Left kidney (tissue), 8 donors: ENCODE data around the gene TENT4A. TPM values are rescaled to one million over a fixed set of nuclear protein-coding genes. Genes with fewer than 3 reads are reported as not detected.
"Not testable (repeated sequence)": the region's sequence is repeated elsewhere in the genome, so short reads cannot be mapped to it uniquely, and the experiment has no call there.

Experiments used
- DNase-seq: peaks from one replicate; pipeline ENCODE4 v3.0.0-alpha.2; 2013
- long read RNA-seq, 8 donors: transcript quantifications; one replicate each; lab custom pipeline, GENCODE V29; 2026
- polyA plus RNA-seq: library from polyadenylated mRNA; unstranded; fragments of 120-200 nt; gene quantifications from one replicate; pipeline ENCODE4 v1.2.1, GENCODE V29; 2013; ENCODE audit not compliant: insufficient read length

The TENT4A gene
- 35.6 TPM for polyA plus RNA-seq
- long read RNA-seq, donor 1, full-length matches to known transcripts = 2 of 2 reads
- long read RNA-seq, donor 1, partial matches to known transcripts = 0 of 2 reads
- long read RNA-seq, donor 1, other reads (novel, unspliced or antisense) = 0 of 2 reads
- long read RNA-seq, donor 2, full-length matches to known transcripts = 1 of 1 reads
- long read RNA-seq, donor 2, partial matches to known transcripts = 0 of 1 reads
- long read RNA-seq, donor 2, other reads (novel, unspliced or antisense) = 0 of 1 reads
- long read RNA-seq, donor 3, full-length matches to known transcripts = 3 of 21 reads
- long read RNA-seq, donor 3, partial matches to known transcripts = 18 of 21 reads
- long read RNA-seq, donor 3, other reads (novel, unspliced or antisense) = 0 of 21 reads
- long read RNA-seq, donor 4 = 0 reads
- long read RNA-seq, donor 5, full-length matches to known transcripts = 2 of 2 reads
- long read RNA-seq, donor 5, partial matches to known transcripts = 0 of 2 reads
- long read RNA-seq, donor 5, other reads (novel, unspliced or antisense) = 0 of 2 reads
- long read RNA-seq, donor 6 = 0 reads
- long read RNA-seq, donor 7, full-length matches to known transcripts = 2 of 16 reads
- long read RNA-seq, donor 7, partial matches to known transcripts = 14 of 16 reads
- long read RNA-seq, donor 7, other reads (novel, unspliced or antisense) = 0 of 16 reads
- long read RNA-seq, donor 8, full-length matches to known transcripts = 1 of 1 reads
- long read RNA-seq, donor 8, partial matches to known transcripts = 0 of 1 reads
- long read RNA-seq, donor 8, other reads (novel, unspliced or antisense) = 0 of 1 reads

DNA sequence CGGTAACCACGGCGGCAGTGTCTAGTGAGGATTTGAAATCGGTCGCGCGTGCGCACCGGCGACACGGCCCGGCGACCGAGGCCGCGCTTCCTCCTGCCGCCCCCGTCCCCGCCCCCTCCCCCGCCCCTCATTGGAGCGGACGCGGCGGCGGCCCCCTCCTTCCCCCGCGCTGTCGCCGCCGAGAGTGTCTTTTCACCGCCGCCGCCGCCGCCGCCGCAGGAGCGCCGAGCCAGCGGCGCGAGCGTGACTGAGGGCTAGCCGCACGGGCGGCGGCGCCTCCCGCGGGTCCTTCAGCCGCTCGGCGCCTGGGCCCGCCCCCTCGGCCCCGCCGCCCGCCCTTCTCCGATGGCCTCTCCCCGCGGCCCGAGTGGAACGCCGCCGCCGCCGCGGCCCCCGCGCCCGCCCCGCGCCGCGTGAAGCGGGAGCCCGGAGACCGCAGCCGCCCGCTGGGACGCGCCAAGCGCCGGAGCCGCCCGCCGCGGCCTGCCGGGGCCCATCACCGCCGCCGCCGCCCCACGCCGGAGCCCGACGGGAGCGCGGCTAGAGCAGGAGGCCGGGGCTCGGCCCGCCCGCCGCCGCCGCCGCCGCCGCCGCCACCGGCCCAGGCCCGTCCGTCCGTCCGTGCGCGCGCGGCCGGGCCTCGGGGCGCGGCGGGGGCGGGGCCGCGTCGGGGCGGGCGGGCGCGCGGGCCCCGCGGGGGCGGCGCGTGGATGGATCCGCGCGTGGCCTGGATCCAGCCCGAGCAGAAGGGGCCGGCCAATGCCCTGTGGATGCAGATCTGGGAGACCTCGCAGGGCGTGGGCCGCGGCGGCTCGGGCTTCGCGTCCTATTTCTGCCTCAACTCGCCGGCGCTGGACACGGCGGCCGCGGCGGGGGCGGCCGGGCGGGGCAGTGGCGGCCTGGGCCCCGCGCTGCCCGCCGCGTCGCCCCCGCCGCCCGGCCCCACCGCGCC, at the start of gene TENT4A:
Gene TENT4A, plus strand, starts transcription at position 159 of the 952 bp plus-strand sequence. Its CDS starts 552 bp downstream, at position 711.
- DNase-seq = no peak

DNA sequence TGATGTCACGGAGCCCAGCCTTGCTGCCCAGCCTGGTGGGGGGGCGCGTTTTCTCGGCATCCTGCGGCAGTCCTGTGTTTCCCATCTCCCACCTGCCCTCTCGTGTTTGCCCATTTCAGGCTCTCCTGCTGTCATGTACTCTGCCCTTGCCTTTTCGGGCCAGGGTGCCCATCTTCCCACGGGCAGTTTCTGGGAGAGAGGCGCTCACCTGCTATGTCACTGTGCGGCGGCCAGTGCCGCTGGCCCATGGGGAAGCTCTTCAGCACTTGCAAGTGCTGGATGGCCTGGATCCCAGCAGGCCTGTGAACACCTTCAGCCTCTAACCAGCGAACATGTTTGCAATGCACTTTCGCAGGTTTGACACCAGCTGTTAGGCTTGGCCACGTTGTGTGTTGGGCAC, 46.5 kb upstream of the TENT4A start:
- no peak for DNase-seq

DNA sequence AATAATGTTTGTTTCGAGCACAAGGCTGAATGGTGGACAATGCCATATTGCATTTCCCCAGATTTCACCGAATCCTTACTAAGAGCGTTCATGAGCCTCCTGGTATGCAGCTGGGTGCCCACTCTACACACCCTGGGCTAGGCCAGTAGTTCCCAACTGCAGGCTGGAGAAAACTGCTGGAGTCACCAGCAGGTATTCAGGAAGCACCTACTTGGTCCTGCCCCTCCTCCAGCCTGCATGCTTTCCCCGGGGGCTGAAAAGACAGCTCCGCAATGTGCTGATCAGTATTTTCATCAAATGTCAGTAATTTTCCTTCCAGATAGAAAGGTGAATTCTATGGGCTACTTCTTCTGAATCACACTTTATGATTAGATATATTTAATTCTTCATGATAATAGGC, 45.6 kb upstream of the TENT4A start:
- DNase-seq = no peak

DNA sequence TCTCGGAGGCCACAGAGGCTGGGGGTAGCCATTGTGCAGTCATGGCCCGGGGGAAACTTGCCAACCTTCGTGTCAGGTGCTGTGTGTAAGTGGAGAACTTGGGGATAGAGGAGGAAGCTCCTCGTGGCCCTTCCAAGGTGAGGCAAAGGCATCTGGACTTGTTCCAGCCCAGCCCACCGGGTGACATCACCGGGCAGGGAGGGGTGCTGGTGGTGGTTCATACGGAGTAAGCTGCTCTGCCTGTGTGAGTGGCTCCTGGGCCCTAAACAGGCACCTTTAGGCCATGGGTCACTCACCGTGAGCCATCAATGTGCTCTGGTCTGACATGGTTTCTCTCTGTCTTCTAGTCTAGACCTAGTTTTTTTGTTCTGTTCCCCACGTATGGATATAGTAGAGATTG, 44.5 kb upstream of the TENT4A start:
- DNase-seq = not testable (repeated sequence)

DNA sequence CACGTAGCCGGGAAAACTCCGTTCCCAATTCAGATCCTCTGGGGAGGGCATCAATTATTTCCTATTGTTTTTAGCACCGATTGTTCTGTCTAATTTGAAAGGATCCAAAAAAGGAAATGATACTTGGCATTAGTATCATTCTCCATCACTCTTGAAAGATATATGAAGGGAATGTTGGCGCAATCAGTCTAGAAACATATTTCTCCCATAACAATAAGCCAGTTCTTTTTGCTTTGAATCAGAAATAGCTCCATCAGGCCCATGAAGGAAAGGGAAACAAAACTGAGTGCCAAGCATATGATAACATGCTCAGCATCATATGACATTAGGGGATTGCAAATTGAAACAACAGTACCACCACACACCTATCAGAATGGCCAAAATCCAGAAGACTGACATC, 40.2 kb upstream of the TENT4A start:
- no peak for DNase-seq

DNA sequence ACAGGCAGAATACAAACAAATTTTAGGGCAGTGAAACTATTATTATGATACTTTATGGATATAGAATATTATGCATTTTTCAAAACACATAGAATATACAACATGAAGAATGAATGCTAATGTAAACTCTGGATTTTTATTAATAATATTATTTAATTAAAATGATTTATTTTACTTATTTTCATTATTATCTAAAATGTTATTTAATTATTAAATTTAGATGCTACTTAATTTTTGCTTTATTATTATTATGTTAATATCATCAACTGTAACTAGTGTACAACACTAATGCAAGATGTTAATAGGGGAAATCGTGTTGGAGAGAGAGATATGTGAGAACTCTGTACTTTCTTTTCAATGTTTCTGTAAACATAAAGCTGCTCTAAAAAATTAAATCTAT, 39.3 kb upstream of the TENT4A start:
- no peak for DNase-seq

DNA sequence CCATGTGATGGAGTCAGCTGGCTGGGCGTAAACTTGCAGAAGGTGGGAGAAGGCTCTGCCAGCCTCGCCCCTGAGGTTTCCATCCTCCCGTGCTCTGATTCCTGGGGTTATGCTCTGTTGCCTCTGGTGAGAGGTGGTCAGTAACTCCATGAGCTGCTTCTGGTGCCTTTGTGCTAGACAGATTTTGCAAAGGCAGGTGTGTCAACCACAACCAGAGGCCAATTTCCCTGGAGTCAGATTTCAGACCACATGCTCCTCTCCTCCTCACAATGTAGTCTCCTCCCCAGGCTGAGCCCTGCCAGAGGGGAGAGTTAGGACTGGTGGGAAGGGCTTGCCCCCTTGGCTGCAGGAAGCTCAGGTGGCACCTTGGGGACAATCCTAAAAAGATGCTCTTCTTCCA, 38.8 kb upstream of the TENT4A start:
- DNase-seq = no peak

DNA sequence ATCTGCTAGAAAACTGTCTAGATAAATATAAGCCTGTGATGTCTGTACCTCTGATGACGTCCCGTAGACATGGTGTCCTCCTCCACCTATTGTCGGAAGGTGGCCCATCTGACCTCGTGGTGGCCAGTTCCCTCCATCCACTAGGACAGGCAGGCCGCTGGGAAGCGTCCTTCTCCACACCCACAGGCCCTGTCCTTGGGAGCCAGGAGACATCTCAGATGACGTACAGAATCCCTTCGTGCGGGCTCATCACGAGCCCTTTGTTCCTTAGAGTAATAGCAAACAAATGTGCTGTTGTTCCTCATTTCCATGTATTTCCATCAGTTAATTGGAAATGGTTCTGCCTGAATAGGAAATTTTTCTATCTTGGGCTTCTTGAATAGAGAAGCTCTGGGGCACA, 38.3 kb upstream of the TENT4A start:
- no peak for DNase-seq

DNA sequence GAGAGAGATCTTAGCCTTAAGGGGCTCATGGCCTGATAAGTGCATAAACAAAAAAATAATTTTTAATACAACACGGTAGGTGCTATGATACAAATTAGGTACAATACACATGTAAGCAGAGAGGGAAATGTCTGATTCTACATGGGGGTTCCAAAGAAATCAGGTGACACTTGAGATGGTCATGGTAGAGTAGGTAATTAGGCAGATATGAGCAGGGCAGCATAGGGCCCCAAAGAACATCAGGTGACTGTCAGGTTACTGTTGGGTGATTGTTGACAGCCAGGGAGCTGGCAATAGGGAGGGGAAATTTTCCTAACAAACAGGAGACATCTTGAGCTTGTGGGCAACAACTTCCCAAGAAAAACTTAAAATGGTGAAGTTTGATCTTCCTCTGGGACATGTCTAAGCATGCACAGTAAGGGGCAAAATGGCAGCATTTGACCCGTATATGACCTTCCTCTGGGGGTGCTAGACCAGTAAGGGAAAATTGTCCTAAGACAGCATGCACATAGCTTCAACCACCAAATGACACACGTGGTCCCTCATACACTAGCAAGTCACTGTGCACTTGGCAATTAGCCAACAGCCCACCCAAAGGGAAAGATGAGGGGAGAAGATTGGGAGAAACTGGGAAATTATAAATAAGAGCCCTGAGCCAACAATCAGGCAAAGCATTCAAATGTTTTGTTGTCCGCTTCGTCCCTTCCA, 37.3 kb upstream of the TENT4A start:
- no peak for DNase-seq

DNA sequence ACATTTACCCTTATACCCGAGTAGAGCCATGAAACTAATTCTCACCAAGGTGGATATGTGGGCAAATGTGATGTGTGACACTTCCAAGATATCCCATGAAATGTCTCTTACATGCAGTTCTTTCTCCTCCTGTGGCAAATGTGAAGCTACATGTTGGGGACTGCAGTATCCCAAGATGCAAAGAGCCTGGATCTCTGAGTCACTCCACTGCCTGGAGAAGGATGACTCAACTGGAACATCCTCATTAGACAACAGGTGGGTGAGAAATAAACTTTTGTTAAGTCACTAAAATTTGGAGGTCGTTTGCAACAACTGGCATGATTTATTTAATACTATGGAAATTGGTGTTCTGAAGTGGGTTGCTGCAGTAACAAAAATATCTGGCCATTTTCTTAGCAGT, 36.5 kb upstream of the TENT4A start:
- no peak for DNase-seq

DNA sequence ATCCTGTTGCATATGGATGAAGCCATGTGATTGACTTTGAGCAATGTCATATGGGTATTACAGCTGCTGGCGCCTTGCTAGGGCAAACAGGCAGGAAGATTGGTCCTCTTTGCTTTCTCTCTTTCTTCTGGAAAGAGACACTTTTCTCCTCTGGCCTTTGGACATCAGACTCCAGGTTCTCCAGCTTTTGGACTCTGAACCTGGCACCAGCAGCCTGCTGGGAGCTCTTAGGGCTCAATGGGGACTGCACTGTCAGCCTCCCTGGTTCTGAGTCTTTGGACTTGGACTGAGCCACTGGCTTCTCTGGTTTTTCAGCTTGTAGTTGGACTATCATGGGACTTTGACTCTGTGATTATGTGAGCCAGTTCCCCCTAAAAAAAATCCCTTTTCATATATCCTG, 34.8 kb upstream of the TENT4A start:
- no peak for DNase-seq

DNA sequence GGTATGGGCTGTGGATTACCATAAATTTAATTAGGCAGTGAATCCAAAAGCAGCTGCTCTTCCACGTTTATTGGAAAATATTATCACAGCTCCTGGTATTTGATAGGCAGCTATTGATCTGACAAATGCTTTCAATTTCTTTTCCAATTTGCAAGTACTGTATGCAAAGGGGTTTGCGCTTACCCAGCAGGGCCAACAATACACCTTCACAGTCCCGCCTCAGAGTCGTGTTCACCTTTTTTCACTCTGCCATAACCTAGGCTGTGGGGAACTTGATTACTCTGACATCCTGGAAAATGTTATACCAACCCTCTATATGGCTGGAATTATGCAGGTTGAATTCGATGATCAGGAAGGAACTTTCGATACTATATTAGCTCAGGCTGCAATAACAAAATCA, 32.3 kb upstream of the TENT4A start:
- DNase-seq = no peak

DNA sequence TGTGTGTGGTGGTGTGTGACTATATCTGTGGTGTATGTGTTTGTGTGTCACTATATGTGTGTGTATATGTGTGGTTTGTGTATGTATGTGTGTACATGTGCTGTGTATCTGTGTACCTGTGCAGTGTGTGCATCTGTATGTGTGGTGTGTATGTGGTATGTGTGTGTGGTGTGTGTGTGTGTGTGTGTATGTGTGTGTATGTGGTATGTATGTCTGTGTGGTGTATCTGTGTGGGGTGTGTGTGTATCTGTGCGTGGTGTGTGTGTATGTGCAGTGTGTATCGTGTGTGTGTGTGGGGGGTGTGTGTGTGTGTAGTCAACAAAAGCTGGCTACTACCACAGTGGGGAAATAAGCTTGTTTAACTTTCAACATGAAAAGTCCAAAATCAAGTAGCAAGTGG, 31.6 kb upstream of the TENT4A start:
- DNase-seq = no peak

DNA sequence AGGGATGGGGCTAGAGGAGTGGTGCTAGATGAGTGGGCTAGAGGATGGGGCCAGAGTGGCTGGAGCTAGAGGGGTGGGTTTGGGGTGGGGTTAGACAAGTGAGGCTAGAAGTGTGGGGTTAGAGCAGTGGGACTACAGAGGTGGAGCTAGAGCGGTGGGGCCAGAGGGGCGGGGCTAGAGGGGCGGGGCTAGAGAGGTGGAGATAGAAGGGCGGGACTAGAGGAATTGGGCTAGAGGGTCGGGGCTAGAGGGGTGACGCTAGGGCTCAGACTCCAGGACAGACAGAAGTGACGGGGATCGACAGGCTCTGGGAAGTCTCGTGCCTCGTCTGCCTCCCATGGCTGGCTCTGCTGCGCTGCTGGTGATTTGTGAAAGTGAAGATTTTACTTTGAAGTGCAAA, 31.0 kb upstream of the TENT4A start:
- no peak for DNase-seq

DNA sequence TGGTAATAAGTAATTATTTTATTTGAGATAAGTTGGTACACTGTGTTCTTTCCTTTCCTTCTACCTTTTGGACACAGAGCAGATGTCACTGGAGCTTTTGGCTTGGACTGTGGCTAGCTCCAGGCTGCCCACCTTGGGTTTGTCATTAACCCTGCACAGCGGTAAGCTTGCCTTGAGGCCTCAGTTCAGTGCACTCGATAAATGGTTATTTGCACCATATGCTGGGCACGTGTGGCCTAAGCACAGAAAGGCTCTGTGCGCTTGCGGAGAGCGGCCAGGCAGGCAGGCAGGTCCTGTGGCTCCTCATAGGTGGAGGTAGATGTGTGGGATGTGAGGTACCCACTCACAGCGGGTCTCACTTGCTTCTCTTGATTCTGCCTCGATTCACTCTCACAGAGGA, 30.0 kb upstream of the TENT4A start:
- no peak for DNase-seq

DNA sequence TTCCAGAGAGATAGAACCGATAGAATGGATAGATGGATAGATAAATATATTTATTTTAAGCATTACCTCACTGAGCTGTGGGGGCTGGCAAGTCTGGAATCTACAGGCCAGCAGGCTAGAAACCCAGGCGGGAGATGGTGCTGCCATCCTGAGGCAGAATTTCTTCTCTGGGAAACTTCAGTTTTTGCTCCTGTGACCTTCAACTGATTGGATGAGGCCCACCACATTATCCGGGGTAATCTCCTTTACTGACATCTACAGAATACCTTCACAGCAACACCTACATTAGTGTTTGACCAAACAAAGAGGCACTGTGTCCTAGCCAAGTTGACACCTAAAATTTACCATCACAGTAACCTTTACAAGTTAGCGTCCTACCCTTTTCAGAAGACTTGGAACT, 29.2 kb upstream of the TENT4A start:
- no peak for DNase-seq

DNA sequence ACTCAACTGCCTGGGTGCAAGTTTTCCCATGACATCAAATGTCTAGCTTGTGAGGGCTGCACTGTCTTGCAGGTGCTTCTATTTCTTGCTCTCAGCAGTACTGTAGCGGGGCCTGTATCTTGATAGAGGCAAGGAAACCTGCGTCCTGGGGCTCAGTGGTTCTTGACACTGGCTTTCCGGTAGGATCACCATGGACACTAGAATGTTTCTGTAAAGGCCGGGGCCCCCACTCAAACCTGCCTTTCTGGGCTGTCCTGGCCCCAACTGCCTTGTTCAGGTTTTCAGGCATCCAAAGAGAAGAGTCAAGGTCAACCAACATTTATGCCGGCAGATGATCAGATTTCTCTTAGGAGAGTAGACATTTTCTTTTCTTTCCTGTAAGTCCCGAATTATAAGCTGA, 26.7 kb upstream of the TENT4A start:
- DNase-seq = no peak

DNA sequence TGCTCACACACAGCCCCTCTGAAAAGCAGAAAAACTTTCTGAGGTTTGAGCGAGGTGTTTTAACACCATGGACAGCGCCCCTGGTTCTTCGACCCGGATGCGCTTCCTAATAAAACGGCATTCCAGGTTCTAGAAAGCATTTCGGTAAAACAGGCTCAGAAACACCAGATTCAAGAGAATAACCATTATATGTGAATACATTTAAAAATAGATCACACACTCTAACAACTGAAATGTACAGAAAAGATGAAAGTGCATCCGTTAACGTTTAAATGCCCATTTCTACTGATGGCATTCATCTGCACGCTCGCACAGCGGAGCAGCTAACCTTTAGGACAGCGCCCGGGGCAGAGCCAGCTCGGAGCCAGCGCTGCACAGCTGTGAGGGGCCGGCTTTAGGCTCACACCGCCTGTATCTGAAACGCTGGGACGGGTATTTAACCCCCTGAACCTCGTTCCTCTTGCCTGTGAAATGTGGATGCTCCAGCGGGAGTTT, 26.3 kb upstream of the TENT4A start:
- peak; percentile 80 for DNase-seq

DNA sequence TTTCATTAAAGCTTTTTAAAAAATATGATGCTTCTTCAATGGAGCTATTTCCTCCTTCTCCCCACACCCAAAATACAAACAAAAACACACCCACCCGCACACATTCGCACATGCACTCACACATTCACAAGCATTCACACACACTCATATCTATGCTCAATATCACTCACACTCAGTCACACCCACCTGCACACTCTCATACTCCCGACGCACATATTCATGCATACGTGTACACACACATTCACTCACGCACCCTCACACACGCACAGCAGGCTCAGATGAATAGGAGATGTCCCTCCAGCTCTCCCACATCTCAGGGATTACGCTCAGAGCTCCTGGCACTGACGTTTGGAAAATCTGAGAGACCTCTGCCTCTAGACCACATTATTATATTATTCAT, 25.7 kb upstream of the TENT4A start:
- DNase-seq = no peak

DNA sequence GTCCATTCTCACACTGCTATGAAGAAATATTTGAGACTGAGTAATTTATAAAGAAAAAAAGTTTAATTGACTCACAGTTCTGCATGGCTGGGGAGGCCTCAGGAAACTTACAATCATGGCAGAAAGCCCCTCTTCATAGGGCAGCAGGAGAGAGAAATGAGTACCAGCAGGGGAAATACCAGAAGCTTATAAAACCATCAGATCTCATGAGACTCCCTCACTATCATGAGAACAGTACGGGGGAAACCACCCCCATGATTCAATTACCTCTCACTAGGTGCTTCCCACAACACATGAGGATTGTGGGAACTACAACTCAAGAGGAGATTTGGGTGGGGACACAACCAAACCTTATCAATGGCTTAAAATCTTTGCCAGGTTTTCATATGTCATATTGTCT, 20.3 kb upstream of the TENT4A start:
- no peak for DNase-seq

DNA sequence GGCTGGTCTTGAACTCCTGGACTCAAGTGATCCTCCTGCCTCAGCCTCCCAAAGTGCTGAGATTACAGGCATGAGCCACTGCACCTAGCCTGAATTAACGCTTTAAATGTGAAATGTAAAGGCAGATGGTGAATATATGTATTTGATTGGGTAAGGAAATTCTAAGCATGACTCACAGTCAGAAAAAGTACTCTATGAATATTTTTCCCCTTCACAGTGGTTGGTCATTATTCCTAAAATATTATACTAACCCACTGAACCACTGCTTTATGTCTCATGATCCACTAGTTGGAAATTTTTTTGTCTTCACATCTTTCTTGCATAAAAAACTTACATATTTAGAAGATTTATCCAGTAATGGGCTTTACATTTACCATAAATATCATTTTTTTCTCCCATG, 14.5 kb upstream of the TENT4A start:
- no peak for DNase-seq

DNA sequence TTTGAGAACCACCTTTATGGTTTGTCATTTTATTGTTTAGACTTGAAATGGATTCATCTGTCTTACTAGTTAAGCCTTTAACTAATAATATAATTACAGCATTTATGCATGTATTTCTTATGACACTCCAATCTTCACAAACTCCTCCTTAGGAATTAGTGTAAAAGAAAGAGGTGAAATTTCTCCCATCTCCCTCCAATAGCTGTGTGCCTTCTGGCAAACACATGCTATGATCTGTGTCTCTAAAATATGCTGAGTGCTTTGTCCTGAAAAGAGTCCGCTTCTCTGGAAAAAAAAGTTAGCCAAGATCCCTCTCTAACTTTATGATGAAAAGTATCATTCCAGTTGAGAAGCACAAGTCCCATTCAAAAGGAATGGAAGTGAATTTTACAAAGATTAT, 13.9 kb upstream of the TENT4A start:
- no peak for DNase-seq
